HepG2 (cell line): ENCODE data around the gene RAPGEF2. TPM values are rescaled to one million over a fixed set of nuclear protein-coding genes. Genes with fewer than 3 reads are reported as not detected.

ENCODE experiments used
- ATAC-seq: fragments of 200-7000 bp; cut with Tn5 transposase; 3 replicates; pipeline ENCODE4 v1.9.1; 2020; ENCODE audit warnings: mild to moderate bottlenecking, moderate library complexity
- BruUV-seq: library from RNA; stranded (reverse); fragments of 400-500 nt; replicated peaks from 2 replicates; lab custom pipeline; 2021; lab: Mats Ljungman, UMichigan
- CTCF ChIA-PET: fragments of 300-600 bp; formaldehyde crosslinking; extraction: SDS; loops from one replicate; lab custom pipeline; 2021; ENCODE audit warnings: low total read pairs, inconsistent platforms, low intra/inter-chr PET ratio; lab: Yijun Ruan, JAX
- POLR2A ChIA-PET: fragments of 350-600 bp; sonication (Branson Sonifier 250); formaldehyde crosslinking; loops from one replicate; lab custom pipeline; 2020; ENCODE audit warnings: antibody characterized with exemption, inconsistent platforms; lab: Yijun Ruan, JAX
- DNase-seq: peaks from one replicate; pipeline ENCODE4 v3.0.0-alpha.2; 2015; ENCODE audit warnings: low spot score
- FAIRE-seq: peaks from 3 replicates; lab custom pipeline; 2011; peaks lifted over from hg19 to GRCh38; lab: Jason Lieb, UNC
- H2AFZ ChIP-seq: one replicate; pipeline ENCODE4 v1.6.1; 2011; ENCODE audit warnings: low read length, inconsistent platforms
- H3K27ac ChIP-seq: fragments of 300-600 bp; 3 replicates; pipeline ENCODE4 v1.8.0; 2011; ENCODE audit warnings: mixed run types, mild to moderate bottlenecking, mixed read lengths, low read length, inconsistent platforms; ENCODE audit not compliant: insufficient read depth; ENCODE audit errors: extremely low read length
- H3K27me3 ChIP-seq, 2 experiments: fragments of 200-600 bp in 1 of 2; 2 replicates in 1 of 2; 3 replicates in 1 of 2; pipeline versions ENCODE4 v1.6.0 to v1.8.0; 2011; ENCODE audit warnings: low read length in 2 of 2, mild to moderate bottlenecking in 2 of 2, moderate library complexity in 2 of 2, inconsistent platforms in 1 of 2; ENCODE audit not compliant: insufficient read depth in 2 of 2, control insufficient read depth in 1 of 2
- H3K36me3 ChIP-seq, 2 experiments: fragments of 200-600 bp in 1 of 2; replicated peaks in 1 of 2; 2 replicates in 1 of 2; 3 replicates in 1 of 2; pipeline versions ENCODE4 v1.5.1 to v1.8.0; 2011; ENCODE audit warnings: low read length in 2 of 2, inconsistent platforms in 1 of 2; ENCODE audit not compliant: insufficient read depth in 2 of 2, control insufficient read depth in 1 of 2
- H3K4me1 ChIP-seq: 2 replicates; pipeline ENCODE4 v1.5.1; 2012; ENCODE audit warnings: low read length, inconsistent platforms; ENCODE audit not compliant: insufficient read depth
- H3K4me2 ChIP-seq: 2 replicates; pipeline ENCODE4 v1.6.0; 2011; ENCODE audit warnings: low read depth, low read length, inconsistent platforms
- H3K4me3 ChIP-seq, 3 experiments: fragments of 200-600 bp in 1 of 3; sonication (generic), shearing (Covaris generic) in 1 of 3; replicated peaks in 1 of 3; 2 replicates each; pipeline ENCODE4 v1.5.1; 2011 to 2016; ENCODE audit warnings: low read length in 3 of 3, inconsistent platforms in 2 of 3, low read depth in 2 of 3, mild to moderate bottlenecking in 2 of 3, control low read depth in 1 of 3, mixed read lengths in 1 of 3; ENCODE audit not compliant: insufficient read depth in 1 of 3
- H3K79me2 ChIP-seq: one replicate; pipeline ENCODE4 v1.6.1; 2011; ENCODE audit warnings: low read length, inconsistent platforms; ENCODE audit not compliant: insufficient read depth
- H3K9ac ChIP-seq: 2 replicates; pipeline ENCODE4 v1.6.0; 2011; ENCODE audit warnings: mild to moderate bottlenecking, low read depth, low read length, inconsistent platforms; ENCODE audit not compliant: insufficient read depth
- H3K9me3 ChIP-seq: 2 replicates; pipeline ENCODE4 v1.5.1; 2012; ENCODE audit warnings: mild to moderate bottlenecking, low read length
- H4K20me1 ChIP-seq: 2 replicates; pipeline ENCODE4 v1.6.0; 2011; ENCODE audit warnings: inconsistent platforms, mild to moderate bottlenecking, low read length, moderate library complexity; ENCODE audit not compliant: insufficient read depth
- MAF1 ChIP-seq: sonication (generic); formaldehyde crosslinking; IDR thresholded peaks from 2 replicates; pipeline ENCODE4 v1.5.0; 2020; ENCODE audit warnings: missing genetic modification reagents, borderline replicate concordance
- NFIC ChIP-seq: IDR thresholded peaks from 2 replicates; pipeline ENCODE4 v1.6.1; 2012; ENCODE audit warnings: mild to moderate bottlenecking, low read length, inconsistent platforms
- ZFX ChIP-seq: sonication (generic); formaldehyde crosslinking; IDR thresholded peaks from 2 replicates; pipeline ENCODE4 v1.4.0; 2020; ENCODE audit warnings: mild to moderate bottlenecking, low read depth, missing genetic modification reagents, moderate library complexity
- WGBS: methylation state at CpG from one replicate; pipeline ENCODE4 v1.1.6; 2017; ENCODE audit warnings: low lambda C conversion rate; 5-methylcytosine and 5-hydroxymethylcytosine counted together
- in situ Hi-C: cut with HindIII; loops from 2 replicates; pipeline ENCODE4 v1.10.0; 2017; ENCODE audit warnings: low pct_unique_long_range_greater_than_20kb; ENCODE audit not compliant: extremely low pct_ligation_motif_present
- intact Hi-C: fragments of 100-400 bp; cut with micrococcal nuclease; formaldehyde crosslinking; loops from one replicate; pipeline ENCODE4 v1.10.0; 2022; ENCODE audit not compliant: unreplicated experiment
- polyA plus RNA-seq, 8 experiments: library from polyadenylated mRNA; depleted of rRNA in 3 of 8; stranded (reverse) in 7 of 8; unstranded in 1 of 8; fragments of >200 nt; fragmentation: Illumina TruSeq in 4 of 8; extraction: Trizol in 4 of 8; gene quantifications; 2 replicates each; pipeline versions ENCODE4 v1.2.1 to v1.2.3, GENCODE V29; 2011 to 2016; ENCODE audit warnings: low read depth in 4 of 8, missing spikeins in 1 of 8, mixed read lengths in 1 of 8; ENCODE audit not compliant: insufficient read depth in 1 of 8
- total RNA-seq, 5 experiments: library from RNA; depleted of rRNA; stranded (reverse); fragments of >200 nt; fragmentation: Illumina TruSeq; extraction: Trizol; gene quantifications; 2 replicates each; pipeline ENCODE4 v1.2.3, GENCODE V29; 2016; ENCODE audit warnings: low read depth in 1 of 5
- TF ChIP-seq, protein P1 (sequence below): sonication (generic); formaldehyde crosslinking; IDR thresholded peaks from 2 replicates; pipeline ENCODE4 v1.5.1; 2020; ENCODE audit warnings: mild to moderate bottlenecking, missing genetic modification reagents, borderline replicate concordance

The RAPGEF2 gene
- total and polyA plus RNA-seq, 2 of the 13 experiments (the other 11 are each of a cell fraction or from before 2014, with no cell fraction given), result 19.2 to 23.0 TPM

DNA sequence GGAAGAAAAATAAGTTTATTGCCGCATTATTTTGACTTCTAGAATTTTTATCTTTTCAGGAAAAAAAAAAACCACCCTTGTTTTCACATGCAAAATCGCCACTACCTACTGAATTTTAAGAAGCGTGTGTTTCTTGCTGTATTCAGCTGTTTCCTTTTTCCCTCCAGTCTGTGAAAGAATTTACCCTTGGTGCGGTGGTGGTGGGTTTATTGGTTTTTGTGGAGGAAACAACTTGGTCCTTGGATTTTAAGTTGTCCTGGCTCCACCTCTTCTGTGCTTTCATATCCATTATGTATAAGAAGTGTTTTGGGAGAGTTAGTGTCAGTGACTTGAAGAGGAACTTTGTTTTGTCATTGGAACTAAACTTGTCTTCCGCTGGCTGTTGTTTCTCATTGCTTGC lies 8.1 kb downstream of the RAPGEF2 start:
- TF ChIP-seq ZFX (CRISPR knock-in tag) (no peak), MAF1 (CRISPR knock-in tag) (no peak), NFIC (no peak)
- TF ChIP-seq, protein P1, sequence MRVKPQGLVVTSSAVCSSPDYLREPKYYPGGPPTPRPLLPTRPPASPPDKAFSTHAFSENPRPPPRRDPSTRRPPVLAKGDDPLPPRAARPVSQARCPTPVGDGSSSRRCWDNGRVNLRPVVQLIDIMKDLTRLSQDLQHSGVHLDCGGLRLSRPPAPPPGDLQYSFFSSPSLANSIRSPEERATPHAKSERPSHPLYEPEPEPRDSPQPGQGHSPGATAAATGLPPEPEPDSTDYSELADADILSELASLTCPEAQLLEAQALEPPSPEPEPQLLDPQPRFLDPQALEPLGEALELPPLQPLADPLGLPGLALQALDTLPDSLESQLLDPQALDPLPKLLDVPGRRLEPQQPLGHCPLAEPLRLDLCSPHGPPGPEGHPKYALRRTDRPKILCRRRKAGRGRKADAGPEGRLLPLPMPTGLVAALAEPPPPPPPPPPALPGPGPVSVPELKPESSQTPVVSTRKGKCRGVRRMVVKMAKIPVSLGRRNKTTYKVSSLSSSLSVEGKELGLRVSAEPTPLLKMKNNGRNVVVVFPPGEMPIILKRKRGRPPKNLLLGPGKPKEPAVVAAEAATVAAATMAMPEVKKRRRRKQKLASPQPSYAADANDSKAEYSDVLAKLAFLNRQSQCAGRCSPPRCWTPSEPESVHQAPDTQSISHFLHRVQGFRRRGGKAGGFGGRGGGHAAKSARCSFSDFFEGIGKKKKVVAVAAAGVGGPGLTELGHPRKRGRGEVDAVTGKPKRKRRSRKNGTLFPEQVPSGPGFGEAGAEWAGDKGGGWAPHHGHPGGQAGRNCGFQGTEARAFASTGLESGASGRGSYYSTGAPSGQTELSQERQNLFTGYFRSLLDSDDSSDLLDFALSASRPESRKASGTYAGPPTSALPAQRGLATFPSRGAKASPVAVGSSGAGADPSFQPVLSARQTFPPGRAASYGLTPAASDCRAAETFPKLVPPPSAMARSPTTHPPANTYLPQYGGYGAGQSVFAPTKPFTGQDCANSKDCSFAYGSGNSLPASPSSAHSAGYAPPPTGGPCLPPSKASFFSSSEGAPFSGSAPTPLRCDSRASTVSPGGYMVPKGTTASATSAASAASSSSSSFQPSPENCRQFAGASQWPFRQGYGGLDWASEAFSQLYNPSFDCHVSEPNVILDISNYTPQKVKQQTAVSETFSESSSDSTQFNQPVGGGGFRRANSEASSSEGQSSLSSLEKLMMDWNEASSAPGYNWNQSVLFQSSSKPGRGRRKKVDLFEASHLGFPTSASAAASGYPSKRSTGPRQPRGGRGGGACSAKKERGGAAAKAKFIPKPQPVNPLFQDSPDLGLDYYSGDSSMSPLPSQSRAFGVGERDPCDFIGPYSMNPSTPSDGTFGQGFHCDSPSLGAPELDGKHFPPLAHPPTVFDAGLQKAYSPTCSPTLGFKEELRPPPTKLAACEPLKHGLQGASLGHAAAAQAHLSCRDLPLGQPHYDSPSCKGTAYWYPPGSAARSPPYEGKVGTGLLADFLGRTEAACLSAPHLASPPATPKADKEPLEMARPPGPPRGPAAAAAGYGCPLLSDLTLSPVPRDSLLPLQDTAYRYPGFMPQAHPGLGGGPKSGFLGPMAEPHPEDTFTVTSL (CRISPR knock-in tag), result no peak
- ChIA-PET CTCF (no interaction called here), POLR2A (no interaction called here)
- no peak overlapping the region for H2AFZ ChIP-seq
- DNase-seq, result no peak
- H3K36me3 ChIP-seq, result no peaks in the 10 kb centered on the region
- H3K27me3 ChIP-seq, result no peaks in the 10 kb centered on the region
- BruUV-seq, result no TSS peak
- H4K20me1 ChIP-seq, result peaks cover 4% of the 10 kb centered on the region; the same call in 1 of the 2 replicates
- H3K9ac ChIP-seq, result no peak overlapping the region
- H3K4me3 ChIP-seq, result no peak overlapping the region
- FAIRE-seq, result no peak
- H3K9me3 ChIP-seq, result no peaks in the 10 kb centered on the region
- peaks cover 64% of the 10 kb centered on the region for H3K79me2 ChIP-seq
- in situ Hi-C loops, result no loop called here
- no peak overlapping the region for H3K27ac ChIP-seq
- no peak for ATAC-seq
- intact Hi-C loops, result no loop called here
- H3K4me1 ChIP-seq, result peaks cover 29% of the 10 kb centered on the region
- WGBS, result 98% methylated on average over 5 of the region's 5 CpGs
- H3K4me2 ChIP-seq, result no peak overlapping the region
